CD4-positive, alpha-beta T cell treated with Interferon alpha-2 for 1 hour (primary cell): ENCODE results near the gene PLAAT2.
A peak's percentile ranks its signal among the peaks of the same experiment; 100 is the strongest.
"Not testable (repeated sequence)": the region's sequence is repeated elsewhere in the genome, so short reads cannot be mapped to it uniquely, and the experiment has no call there.

Experiments
- DNase-seq, 2 donors: peaks; one replicate each; pipeline ENCODE4 v3.0.0-alpha.2; 2020 to 2022

PLAAT2 gene

GRCh38 chr11:63563201-63564055 is at the start of gene PLAAT2:
Gene PLAAT2 (minus strand): TSS chr11:63563379. CDS start chr11:63563324, 55 bp downstream.
- no peak for DNase-seq

- DNase-seq, result no peak
Measured at GRCh38 chr11:63612181-63612580, 49.0 kb upstream of the PLAAT2 start.

GRCh38 chr11:63611395-63611747 is 48.2 kb upstream of the PLAAT2 start:
- DNase-seq, result no peak

- DNase-seq, result no peak
Measured at GRCh38 chr11:63610604-63611394, 47.6 kb upstream of the PLAAT2 start.

GRCh38 chr11:63609971-63610580 is 46.9 kb upstream of the PLAAT2 start:
- no peak for DNase-seq

- DNase-seq, result no peak
Measured at GRCh38 chr11:63609536-63609935, 46.4 kb upstream of the PLAAT2 start.

- no peak for DNase-seq
Measured at GRCh38 chr11:63608353-63609345, 45.5 kb upstream of the PLAAT2 start.

- DNase-seq, result no peak
Measured at GRCh38 chr11:63603180-63603518, 40.0 kb upstream of the PLAAT2 start.

- not testable (repeated sequence) for DNase-seq
Measured at GRCh38 chr11:63602290-63603179, 39.4 kb upstream of the PLAAT2 start.

- no peak for DNase-seq
Measured at GRCh38 chr11:63599211-63600122, 36.3 kb upstream of the PLAAT2 start.

- DNase-seq, result no peak
Measured at GRCh38 chr11:63598556-63598955, 35.4 kb upstream of the PLAAT2 start.

GRCh38 chr11:63595296-63595695 is 32.1 kb upstream of the PLAAT2 start:
- no peak for DNase-seq

GRCh38 chr11:63592975-63593395 is 29.8 kb upstream of the PLAAT2 start:
- peak in 1 of 2 donors; percentile 25 for DNase-seq

GRCh38 chr11:63590024-63590788 is 27.0 kb upstream of the PLAAT2 start:
- no peak for DNase-seq

- DNase-seq, result no peak
Measured at GRCh38 chr11:63589000-63589399, 25.8 kb upstream of the PLAAT2 start.

GRCh38 chr11:63586451-63587166 is 23.4 kb upstream of the PLAAT2 start:
- no peak for DNase-seq

GRCh38 chr11:63583357-63583677 is 20.1 kb upstream of the PLAAT2 start:
- DNase-seq, result no peak

- not testable (repeated sequence) for DNase-seq
Measured at GRCh38 chr11:63581224-63581623, 18.0 kb upstream of the PLAAT2 start.

GRCh38 chr11:63578882-63579281 is 15.7 kb upstream of the PLAAT2 start:
- DNase-seq, result not testable (repeated sequence)
